Measurements from ENCODE around the gene CKM. TPM values are rescaled to one million over a fixed set of nuclear protein-coding genes. Genes with fewer than 3 reads are reported as not detected.
A peak's percentile ranks its signal among the peaks of the same experiment; 100 is the strongest.

Gene CKM
- total RNA-seq, 1 experiment from 2014 or later, result not detected

- Histone ChIP-seq H3K27me3 (ENCODE audit: control insufficient read depth, insufficient read depth, low read length) (no peaks in the 10 kb centered on the region), H3K4me3 (ENCODE audit: insufficient read depth, low read depth, low read length) (no peak overlapping the region), H3K36me3 (replicated peaks; ENCODE audit: control insufficient read depth, insufficient read depth, low read length) (peaks cover 47% of the 10 kb centered on the region)
- peak; percentile 61 for DNase-seq
These were observed 30.5 kb upstream of the CKM start for GRCh38 chr19:45352914-45353796.

GRCh38 chr19:45352471-45352870 lies 29.8 kb upstream of the CKM start:
- peak; percentile 62 for DNase-seq
- H3K36me3 ChIP-seq (replicated peaks; ENCODE audit: control insufficient read depth, insufficient read depth, low read length), result peaks cover 45% of the 10 kb centered on the region
- no peaks in the 10 kb centered on the region for H3K27me3 ChIP-seq (ENCODE audit: control insufficient read depth, insufficient read depth, low read length)
- H3K4me3 ChIP-seq (ENCODE audit: insufficient read depth, low read depth, low read length), result no peak overlapping the region

- H3K4me3 ChIP-seq (ENCODE audit: insufficient read depth, low read depth, low read length), result no peak overlapping the region
- DNase-seq, result no peak
- H3K36me3 ChIP-seq (replicated peaks; ENCODE audit: control insufficient read depth, insufficient read depth, low read length), result peaks cover 42% of the 10 kb centered on the region
- H3K27me3 ChIP-seq (ENCODE audit: control insufficient read depth, insufficient read depth, low read length), result no peaks in the 10 kb centered on the region
These were observed 29.4 kb upstream of the CKM start for GRCh38 chr19:45352062-45352461.

- Histone ChIP-seq H3K4me3 (ENCODE audit: insufficient read depth, low read depth, low read length) (no peak overlapping the region), H3K36me3 (replicated peaks; ENCODE audit: control insufficient read depth, insufficient read depth, low read length) (peaks cover 36% of the 10 kb centered on the region), H3K27me3 (ENCODE audit: control insufficient read depth, insufficient read depth, low read length) (no peaks in the 10 kb centered on the region)
- peak; percentile 52 for DNase-seq
These were observed 28.8 kb upstream of the CKM start for GRCh38 chr19:45351401-45351952.

- H3K36me3 ChIP-seq (replicated peaks; ENCODE audit: control insufficient read depth, insufficient read depth, low read length), result peaks cover 31% of the 10 kb centered on the region
These were observed 27.9 kb upstream of the CKM start for GRCh38 chr19:45350477-45351058.

GRCh38 chr19:45349430-45349941 lies 26.8 kb upstream of the CKM start:
- peak; percentile 53 for DNase-seq
- H3K27me3 ChIP-seq (ENCODE audit: control insufficient read depth, insufficient read depth, low read length), result no peaks in the 10 kb centered on the region
- H3K4me3 ChIP-seq (ENCODE audit: insufficient read depth, low read depth, low read length), result no peak overlapping the region
- H3K36me3 ChIP-seq (replicated peaks; ENCODE audit: control insufficient read depth, insufficient read depth, low read length), result peaks cover 24% of the 10 kb centered on the region

More at GRCh38 chr19:45350477-45351058, 27.9 kb upstream of the CKM start:
- Histone ChIP-seq H3K27me3 (ENCODE audit: control insufficient read depth, insufficient read depth, low read length) (no peaks in the 10 kb centered on the region), H3K4me3 (ENCODE audit: insufficient read depth, low read depth, low read length) (no peak overlapping the region)
- peak; percentile 54 for DNase-seq

GRCh38 chr19:45349126-45349415 lies 26.4 kb upstream of the CKM start:
- no peak for DNase-seq
- no peaks in the 10 kb centered on the region for H3K27me3 ChIP-seq (ENCODE audit: control insufficient read depth, insufficient read depth, low read length)
- H3K4me3 ChIP-seq (ENCODE audit: insufficient read depth, low read depth, low read length), result no peak overlapping the region
- H3K36me3 ChIP-seq (replicated peaks; ENCODE audit: control insufficient read depth, insufficient read depth, low read length), result peaks cover 20% of the 10 kb centered on the region

GRCh38 chr19:45348367-45349125 lies 25.9 kb upstream of the CKM start:
- H3K36me3 ChIP-seq (replicated peaks; ENCODE audit: control insufficient read depth, insufficient read depth, low read length), result peaks cover 16% of the 10 kb centered on the region
- no peak overlapping the region for H3K4me3 ChIP-seq (ENCODE audit: insufficient read depth, low read depth, low read length)
- peak; percentile 80 for DNase-seq
- H3K27me3 ChIP-seq (ENCODE audit: control insufficient read depth, insufficient read depth, low read length), result no peaks in the 10 kb centered on the region

- Histone ChIP-seq H3K4me3 (ENCODE audit: insufficient read depth, low read depth, low read length) (no peak overlapping the region), H3K27me3 (ENCODE audit: control insufficient read depth, insufficient read depth, low read length) (no peaks in the 10 kb centered on the region), H3K36me3 (replicated peaks; ENCODE audit: control insufficient read depth, insufficient read depth, low read length) (peaks cover 9% of the 10 kb centered on the region)
- DNase-seq, result peak; percentile 66
These were observed 25.1 kb upstream of the CKM start for GRCh38 chr19:45347570-45348366.

GRCh38 chr19:45346449-45346848 lies 23.8 kb upstream of the CKM start:
- Histone ChIP-seq H3K27me3 (ENCODE audit: control insufficient read depth, insufficient read depth, low read length) (peaks cover 2% of the 10 kb centered on the region), H3K4me3 (ENCODE audit: insufficient read depth, low read depth, low read length) (no peak overlapping the region), H3K36me3 (replicated peaks; ENCODE audit: control insufficient read depth, insufficient read depth, low read length) (peaks cover 4% of the 10 kb centered on the region)
- peak; percentile 86 for DNase-seq

- H3K4me3 ChIP-seq (ENCODE audit: insufficient read depth, low read depth, low read length), result no peak overlapping the region
- peaks cover 10% of the 10 kb centered on the region for H3K27me3 ChIP-seq (ENCODE audit: control insufficient read depth, insufficient read depth, low read length)
- DNase-seq, result peak; percentile 60
- H3K36me3 ChIP-seq (replicated peaks; ENCODE audit: control insufficient read depth, insufficient read depth, low read length), result no peaks in the 10 kb centered on the region
These were observed 22.8 kb upstream of the CKM start for GRCh38 chr19:45345506-45345860.

GRCh38 chr19:45344621-45345505 lies 22.2 kb upstream of the CKM start:
- H3K36me3 ChIP-seq (replicated peaks; ENCODE audit: control insufficient read depth, insufficient read depth, low read length), result no peaks in the 10 kb centered on the region
- H3K27me3 ChIP-seq (ENCODE audit: control insufficient read depth, insufficient read depth, low read length), result peaks cover 13% of the 10 kb centered on the region
- H3K4me3 ChIP-seq (ENCODE audit: insufficient read depth, low read depth, low read length), result no peak overlapping the region
- peak; percentile 61 for DNase-seq

GRCh38 chr19:45342911-45343310 lies 20.2 kb upstream of the CKM start:
- H3K4me3 ChIP-seq (ENCODE audit: insufficient read depth, low read depth, low read length), result no peak overlapping the region

More at GRCh38 chr19:45342911-45343310, 20.2 kb upstream of the CKM start:
- no peaks in the 10 kb centered on the region for H3K36me3 ChIP-seq (replicated peaks; ENCODE audit: control insufficient read depth, insufficient read depth, low read length)
- H3K27me3 ChIP-seq (ENCODE audit: control insufficient read depth, insufficient read depth, low read length), result peaks cover 17% of the 10 kb centered on the region
- DNase-seq, result peak; percentile 37

All from H7 (cell line).